GM15510 (cell line): Measurements from ENCODE around the gene NR2C2.

Source experiments
- POLR2A ChIP-seq: IDR thresholded peaks from 3 replicates; pipeline ENCODE4 v1.6.1; 2011; ENCODE audit warnings: borderline replicate concordance; ENCODE audit not compliant: insufficient read length; ENCODE audit errors: extremely low read depth

NR2C2 gene

DNA sequence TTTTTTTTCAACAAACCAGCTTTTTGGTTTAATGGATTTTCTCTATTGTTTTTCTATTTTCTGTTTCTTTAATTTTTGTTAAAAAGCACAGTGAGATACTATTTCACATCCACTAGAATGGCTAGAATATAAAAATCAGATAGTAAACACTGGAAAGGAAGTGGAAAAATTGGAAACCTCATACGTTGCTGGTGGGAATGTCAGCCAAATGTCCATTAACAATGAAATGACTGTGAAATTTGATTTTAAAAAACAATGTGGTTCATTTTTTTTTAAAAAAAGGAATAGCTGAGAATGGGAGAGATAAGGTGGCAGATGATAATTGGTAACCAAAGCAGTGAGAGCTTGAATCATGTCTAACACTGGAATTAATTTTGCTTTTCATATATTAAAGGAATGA lies 19.9 kb downstream of the NR2C2 start:
- TF ChIP-seq POLR2A: no peak

DNA sequence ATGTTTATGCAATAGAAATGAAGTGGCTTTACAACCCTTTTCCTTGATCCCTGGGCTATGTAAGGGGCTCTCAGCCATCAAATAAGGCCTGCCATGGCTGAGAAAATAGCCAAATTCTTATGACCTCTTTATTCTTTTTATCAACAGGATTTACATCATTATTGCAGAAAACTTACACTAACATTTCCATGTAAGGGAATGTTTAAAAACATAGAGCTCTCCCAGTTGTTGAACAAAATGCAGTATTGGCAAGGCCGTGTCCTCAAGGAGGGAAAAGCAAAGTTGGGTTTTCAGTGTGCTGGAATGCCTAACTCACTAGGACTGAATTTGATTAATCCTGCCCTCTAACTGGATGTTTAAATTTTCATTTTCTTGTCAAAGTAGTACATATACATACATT lies 22.3 kb downstream of the NR2C2 start:
- TF ChIP-seq POLR2A: no peak

DNA sequence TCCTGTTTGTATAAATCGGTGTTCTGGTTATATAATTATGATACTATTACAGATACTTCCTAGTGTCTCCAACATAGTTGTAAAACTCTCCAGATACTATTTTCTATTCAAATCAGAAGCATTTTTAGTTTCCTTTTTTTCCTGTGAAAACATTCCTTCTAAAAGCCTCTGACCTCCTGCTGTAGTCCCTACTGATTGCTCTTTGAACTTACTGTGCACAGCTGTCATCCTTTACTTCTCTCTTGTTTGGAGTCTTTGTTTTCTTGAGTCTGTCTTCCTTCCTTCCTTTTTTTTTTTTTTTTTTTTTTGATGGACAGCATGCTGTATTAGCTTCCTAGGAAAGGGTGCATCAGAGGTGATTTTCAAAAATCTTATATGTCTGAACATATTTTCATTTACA lies 28.9 kb downstream of the NR2C2 start:
- no peak for TF ChIP-seq POLR2A

DNA sequence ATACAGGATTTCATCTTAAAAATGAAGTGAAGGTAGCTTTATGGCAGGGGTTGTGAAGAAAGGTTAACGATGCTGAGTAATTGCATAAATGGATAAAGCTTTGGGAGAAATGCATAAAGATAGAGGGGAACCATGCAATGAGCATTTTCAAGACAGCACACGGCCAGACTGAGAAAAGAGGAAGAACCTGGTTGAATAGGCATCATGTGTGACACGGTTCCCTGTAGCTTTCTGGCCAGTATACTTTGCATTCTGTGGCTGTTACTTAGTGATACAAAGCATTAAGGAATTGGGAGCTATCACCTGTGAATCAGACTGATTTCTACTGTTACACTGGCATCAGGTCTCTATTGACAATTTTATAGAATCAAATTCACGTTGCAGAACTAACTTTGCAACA lies 33.3 kb downstream of the NR2C2 start:
- TF ChIP-seq POLR2A: no peak

DNA sequence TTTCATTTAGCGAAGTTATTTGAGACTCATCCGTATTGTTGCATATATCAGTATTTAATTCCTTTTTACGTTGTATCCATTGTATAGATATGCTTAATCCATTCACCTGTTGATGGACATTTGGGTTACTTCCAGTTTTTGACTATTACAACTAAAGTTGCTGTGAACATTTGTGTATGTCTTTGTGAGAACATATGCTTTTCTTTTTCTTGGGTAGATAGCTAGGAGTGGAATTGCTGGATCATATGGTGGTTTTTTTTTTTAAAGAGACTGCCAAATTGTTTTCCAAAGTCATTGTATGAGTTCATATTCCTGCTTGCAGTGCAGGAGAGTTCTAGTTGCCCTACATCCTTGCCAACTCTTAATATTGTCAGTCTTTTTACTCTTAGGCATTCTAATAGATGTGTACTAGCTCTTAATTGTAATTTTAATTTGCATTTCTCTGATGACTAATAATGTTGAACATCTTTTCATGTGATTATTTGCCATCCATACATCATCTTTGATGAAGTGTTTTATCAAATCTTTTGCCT lies 37.3 kb downstream of the NR2C2 start:
- TF ChIP-seq POLR2A: no peak

DNA sequence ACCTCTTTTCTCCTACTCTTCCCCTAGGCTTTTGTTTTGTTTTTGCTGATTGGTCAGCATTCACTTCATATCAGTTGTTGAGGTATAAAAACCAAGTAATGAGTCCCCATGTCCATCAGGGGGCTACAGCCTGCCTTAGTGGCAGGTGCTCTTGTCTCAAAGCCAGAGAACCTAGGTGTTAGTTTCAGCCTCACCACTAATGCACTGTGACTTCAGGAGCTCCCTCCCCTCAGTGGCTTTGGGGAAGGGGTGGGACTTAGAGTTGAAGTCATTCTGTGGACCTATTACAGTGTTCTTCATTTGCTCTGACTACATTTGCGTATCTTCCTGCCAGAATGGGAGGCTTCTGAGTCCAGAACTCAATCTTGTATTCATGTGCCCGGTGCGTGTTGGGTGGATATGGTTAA lies 41.6 kb downstream of the NR2C2 start:
- peak; percentile 15 for TF ChIP-seq POLR2A

DNA sequence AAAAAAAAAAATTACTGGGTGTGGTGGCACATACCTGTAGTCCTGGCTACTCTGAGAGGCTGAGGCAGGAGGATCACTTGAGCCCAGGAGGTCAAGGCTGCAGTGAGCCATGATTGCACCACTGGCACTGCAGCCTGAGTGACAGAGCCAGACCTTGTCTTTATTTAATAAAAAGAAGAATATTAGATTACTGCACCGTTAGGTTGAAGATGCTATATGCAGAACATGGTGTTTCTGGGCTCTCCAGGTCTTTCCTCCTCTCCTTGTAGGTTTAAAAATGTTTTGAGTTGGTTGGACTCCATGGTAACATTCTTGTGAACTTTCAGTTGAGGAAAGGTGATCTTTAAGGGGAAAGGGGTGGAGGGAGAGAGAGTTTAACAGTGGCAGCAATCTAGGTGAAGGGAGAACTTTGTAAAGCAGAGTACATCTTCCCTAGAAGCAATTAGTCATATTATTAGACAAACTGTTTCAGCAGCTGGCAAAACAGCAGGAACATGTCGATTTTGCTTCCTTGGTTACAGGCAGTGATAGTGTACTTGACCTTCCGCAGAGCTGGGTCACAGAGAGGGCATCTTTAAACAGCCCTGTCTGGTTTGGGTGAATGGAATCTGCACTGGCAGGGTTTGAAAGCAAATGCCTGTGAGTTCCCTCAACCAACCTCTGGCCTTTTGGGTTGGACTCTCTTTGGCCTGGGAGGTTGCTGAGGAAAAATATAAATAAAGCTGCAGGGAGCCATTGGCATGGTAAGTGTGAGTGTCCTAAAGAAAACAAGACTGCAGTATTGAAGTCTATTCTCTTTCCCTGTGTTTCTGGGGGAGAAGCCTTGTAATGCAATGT lies 42.8 kb downstream of the NR2C2 start:
- no peak for TF ChIP-seq POLR2A

DNA sequence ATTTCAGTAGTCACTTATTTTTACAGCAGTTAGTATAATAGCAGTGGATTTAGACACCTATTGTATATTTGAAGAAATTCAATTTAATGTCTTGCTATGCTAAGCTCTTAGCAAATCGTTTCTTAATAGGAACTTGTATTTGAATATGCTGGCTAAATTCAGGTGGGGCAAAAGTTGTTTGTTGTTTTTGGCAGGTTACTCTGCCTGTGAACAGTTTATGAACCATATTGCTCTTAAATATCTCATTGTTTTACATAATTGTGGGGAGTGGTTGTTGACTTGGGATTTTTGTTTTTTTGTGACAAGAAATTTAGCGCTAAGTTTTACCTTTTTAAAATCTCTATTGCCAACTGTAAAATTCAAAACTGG lies 43.4 kb downstream of the NR2C2 start:
- TF ChIP-seq POLR2A: no peak

DNA sequence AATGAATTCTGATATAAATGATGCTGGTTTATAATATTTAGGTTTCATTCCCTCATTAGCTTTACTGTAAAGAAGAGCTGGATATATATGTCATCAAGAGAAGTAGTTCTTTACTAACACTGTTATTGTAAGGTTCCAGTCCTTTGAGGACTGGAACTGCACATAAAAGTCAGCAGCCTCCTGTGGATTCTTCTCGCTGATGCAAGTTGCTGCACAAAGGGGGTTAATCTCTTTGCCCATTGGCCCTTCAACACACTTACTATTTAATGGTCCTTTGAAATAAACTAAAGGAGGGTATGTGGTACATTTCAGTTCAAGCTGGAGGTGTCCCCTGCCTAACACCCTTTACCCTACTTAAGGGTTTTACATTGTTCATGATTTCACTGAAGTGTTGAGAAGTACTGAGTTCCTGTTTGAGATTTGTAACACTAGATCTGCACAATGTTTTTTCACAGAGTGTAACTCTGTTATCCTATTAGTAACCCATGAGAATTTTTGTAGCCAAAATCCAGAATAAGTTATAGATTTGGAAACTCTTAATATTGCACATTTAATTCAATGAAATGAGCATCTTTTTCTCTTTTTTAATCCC lies 43.9 kb downstream of the NR2C2 start:
- no peak for TF ChIP-seq POLR2A

DNA sequence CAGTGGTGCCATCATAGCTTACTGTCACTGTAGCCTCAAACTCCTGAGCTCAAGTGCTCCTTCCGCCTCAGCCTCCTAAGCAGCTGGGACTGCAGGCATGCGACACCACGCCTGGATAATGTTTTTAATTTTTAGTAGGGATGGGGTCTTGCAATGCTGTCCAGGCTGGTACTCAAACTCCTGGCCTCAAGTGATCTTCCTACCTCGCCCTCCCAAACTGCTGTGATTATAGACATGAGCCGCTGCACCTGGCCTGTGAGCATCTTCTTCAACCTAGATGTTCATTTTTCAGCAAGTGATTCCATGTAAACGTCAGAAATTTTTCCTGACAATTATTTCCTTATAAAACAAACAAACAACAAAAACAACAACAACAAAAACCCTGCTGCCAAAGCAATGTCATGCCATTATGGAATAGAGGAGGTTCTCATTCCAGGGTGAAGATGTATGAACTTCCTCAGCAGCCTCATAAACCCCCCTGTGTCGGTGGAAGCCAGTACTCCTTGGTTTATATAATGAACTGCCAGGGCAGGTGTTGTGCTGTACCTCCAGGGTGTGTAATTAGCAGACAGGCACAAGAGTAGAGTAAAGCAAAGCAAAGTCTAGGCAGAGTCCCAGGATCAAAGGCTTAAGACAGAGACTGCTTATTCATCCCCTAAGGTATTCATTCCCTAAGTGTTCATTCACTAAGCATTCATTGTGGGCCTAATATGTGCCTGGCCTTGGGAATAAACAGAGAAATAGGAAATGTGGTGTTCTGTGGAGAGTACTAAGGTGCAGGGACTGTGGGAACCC lies 44.6 kb downstream of the NR2C2 start:
- TF ChIP-seq POLR2A: no peak

DNA sequence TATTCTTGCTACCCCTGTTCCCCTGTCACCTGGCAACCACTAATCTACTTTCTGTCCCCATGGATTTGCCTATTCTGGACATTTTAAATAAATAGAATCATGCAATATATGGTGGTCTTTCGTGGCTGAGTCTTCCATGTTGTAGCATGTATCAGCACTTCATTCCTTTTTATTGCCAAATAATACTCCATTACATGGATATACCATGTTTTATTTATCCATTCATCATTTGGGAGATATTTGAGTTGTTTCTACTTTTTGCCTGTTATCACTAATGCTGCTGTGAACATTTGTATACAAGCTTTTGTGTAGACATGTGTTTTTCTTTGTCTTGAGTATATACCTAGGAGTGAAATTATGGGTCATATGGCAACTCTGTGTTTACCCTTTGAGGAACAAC lies 50.6 kb downstream of the NR2C2 start:
- TF ChIP-seq POLR2A: no peak

DNA sequence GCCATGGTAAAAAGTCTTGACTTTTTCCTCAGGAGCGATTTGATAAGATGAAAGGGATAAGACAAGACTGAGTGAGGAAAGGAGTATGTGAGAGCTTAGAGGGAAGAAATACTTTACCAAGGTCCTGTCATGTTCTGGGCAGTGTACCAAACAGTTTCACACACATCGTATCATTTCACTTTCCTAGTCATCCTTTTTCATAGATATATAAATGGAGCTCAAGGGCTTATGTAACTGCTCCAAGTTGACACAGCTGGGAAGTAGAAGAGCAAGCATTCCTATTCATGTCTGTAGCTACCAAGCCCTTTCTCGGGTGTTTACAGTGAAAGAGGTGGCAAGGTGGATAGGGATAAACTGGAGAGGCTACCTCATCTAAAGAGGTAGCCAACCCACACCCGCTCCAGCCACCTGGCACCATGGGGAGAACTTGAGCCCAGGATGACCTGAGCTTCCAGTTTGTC lies 60.3 kb downstream of the NR2C2 start:
- no peak for TF ChIP-seq POLR2A

DNA sequence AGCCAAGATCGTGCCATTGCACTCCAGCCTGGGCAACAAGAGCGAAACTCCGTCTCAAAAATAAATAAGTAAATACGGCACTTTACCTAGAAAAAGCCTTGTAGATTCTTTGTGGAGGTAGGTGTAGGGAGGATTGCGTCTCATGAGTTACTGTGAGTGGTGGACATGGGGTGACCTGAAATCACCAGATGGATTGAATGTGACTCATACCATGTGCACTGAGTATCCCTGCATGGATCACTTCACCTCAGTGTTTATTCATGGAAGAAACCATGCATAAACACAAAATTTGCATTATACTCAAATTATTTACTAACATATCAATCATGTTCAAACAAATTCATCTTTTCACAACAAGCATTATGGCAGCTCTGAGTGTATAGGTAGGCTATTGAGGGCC lies 61.8 kb downstream of the NR2C2 start:
- TF ChIP-seq POLR2A: no peak

DNA sequence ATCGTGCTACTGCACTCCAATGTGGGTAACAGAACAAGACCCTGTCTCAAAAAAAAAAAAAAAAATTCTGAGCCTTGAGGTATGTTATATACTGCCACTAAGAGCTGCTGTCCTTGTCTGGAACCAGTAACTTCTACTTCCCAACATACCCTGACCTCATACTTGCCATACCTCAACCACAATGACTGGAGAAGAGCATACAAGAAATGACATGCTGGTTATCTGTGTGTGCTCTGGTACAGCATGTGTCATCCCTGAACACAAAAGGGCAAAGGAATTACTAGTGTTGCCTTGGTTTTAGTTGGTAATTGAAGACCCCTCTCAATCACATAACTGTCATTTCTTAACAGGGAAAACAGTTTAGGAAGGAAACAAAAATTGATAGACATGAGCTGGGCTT lies 63.3 kb downstream of the NR2C2 start:
- no peak for TF ChIP-seq POLR2A

DNA sequence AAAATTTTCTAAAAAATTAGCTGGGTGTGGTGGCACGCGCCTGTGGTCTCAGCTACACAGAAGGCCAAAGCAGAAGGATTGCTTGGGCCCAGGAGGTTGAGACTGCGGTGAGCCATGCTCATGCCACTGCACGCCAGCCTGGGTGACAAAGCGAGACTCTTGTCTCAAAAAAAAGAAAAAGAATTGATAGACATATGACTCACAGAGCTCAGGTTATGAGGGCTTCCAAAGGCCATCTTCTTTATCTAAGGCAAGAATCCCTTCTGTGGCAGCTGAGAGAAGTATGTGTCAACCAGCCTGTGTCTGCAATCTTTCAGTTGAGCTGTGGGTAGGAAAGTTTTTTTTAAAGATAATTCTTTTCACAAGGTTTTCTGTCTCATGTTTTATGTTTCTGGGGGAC lies 63.8 kb downstream of the NR2C2 start:
- no peak for TF ChIP-seq POLR2A
